Measurements from ENCODE around the gene BCLAF3. TPM values are rescaled to one million over a fixed set of nuclear protein-coding genes. Genes with fewer than 3 reads are reported as not detected.

BCLAF3 gene
- polyA plus RNA-seq, 1 donor (not counting 4 experiments of a cell fraction or from before 2014, with no cell fraction given), result 3.0 TPM

DNA sequence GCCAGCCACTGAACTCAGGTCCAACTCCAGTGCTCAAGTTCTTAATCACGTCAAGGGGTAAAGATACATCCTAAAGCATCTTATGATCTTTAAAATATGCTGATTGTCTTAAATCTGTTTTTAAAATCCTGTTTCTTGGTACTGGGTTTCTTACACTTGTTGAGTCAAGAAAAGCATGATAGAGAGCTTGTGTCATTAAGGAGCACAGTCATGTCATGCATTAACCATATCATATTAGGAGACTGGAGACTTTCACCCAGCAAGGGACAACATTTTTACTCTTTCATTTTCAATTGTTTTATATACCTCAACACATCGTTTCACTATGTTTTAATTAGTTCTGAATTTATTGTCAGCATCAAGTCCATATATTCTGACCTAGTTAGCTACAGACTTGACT, 41.5 kb downstream of the BCLAF3 start:
- Histone ChIP-seq H2AFZ (ENCODE audit: control insufficient read depth, low read length) (no peak overlapping the region), H3K27ac (ENCODE audit: control insufficient read depth, insufficient read depth, low read length) (no peak overlapping the region), H3K9ac (ENCODE audit: control insufficient read depth, extremely low read depth, insufficient read depth, low read length) (no peak overlapping the region), H3K4me2 (ENCODE audit: control insufficient read depth, extremely low read depth, insufficient read depth, low read depth, low read length) (no peak overlapping the region), H3K4me1 (ENCODE audit: control insufficient read depth, extremely low read depth, insufficient read depth, low read length) (no peaks in the 10 kb centered on the region), H3K9me3 (ENCODE audit: control insufficient read depth, low read depth, low read length) (no peaks in the 10 kb centered on the region), H4K20me1 (ENCODE audit: control insufficient read depth, extremely low read depth, insufficient read depth, low read length) (no peaks in the 10 kb centered on the region), H3K4me3 (ENCODE audit: control insufficient read depth in 2 of 3, extremely low read depth in 1 of 3, insufficient read depth in 2 of 3, low read depth in 1 of 3, low read length in 3 of 3) (no peak overlapping the region), H3K79me2 (ENCODE audit: control insufficient read depth, insufficient read depth, low read length) (no peaks in the 10 kb centered on the region), H3K27me3 (ENCODE audit: control insufficient read depth, extremely low read depth, insufficient read depth, low read length) (no peaks in the 10 kb centered on the region), H3K36me3 (ENCODE audit: control insufficient read depth in 2 of 2, extremely low read depth in 1 of 2, insufficient read depth in 2 of 2, low read length in 2 of 2) (no peaks in the 10 kb centered on the region), H3K9me1 (ENCODE audit: control insufficient read depth, extremely low read depth, insufficient read depth, low read length) (no peaks in the 10 kb centered on the region)
- TF ChIP-seq, protein P1, sequence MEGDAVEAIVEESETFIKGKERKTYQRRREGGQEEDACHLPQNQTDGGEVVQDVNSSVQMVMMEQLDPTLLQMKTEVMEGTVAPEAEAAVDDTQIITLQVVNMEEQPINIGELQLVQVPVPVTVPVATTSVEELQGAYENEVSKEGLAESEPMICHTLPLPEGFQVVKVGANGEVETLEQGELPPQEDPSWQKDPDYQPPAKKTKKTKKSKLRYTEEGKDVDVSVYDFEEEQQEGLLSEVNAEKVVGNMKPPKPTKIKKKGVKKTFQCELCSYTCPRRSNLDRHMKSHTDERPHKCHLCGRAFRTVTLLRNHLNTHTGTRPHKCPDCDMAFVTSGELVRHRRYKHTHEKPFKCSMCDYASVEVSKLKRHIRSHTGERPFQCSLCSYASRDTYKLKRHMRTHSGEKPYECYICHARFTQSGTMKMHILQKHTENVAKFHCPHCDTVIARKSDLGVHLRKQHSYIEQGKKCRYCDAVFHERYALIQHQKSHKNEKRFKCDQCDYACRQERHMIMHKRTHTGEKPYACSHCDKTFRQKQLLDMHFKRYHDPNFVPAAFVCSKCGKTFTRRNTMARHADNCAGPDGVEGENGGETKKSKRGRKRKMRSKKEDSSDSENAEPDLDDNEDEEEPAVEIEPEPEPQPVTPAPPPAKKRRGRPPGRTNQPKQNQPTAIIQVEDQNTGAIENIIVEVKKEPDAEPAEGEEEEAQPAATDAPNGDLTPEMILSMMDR (optimal IDR thresholded peaks at IDR 0.05 in 1 of 3, IDR thresholded peaks at IDR 0.05 in 1 of 3, conservative IDR thresholded peaks at IDR 0.05 in 1 of 3; ENCODE audit: extremely low read depth in 1 of 3, insufficient read depth in 2 of 3, low read length in 3 of 3), result no peak
- no peak for TF ChIP-seq EZH2 (IDR thresholded peaks at IDR 0.05; ENCODE audit: low read length)
- FAIRE-seq, result no peak
- no peak for DNase-seq (ENCODE audit: low read depth, low spot score)
- dilution Hi-C loops (cut with MboI; ENCODE audit: extremely low pct_ligation_motif_present, low sequenced_read_pairs), result no loop called here

DNA sequence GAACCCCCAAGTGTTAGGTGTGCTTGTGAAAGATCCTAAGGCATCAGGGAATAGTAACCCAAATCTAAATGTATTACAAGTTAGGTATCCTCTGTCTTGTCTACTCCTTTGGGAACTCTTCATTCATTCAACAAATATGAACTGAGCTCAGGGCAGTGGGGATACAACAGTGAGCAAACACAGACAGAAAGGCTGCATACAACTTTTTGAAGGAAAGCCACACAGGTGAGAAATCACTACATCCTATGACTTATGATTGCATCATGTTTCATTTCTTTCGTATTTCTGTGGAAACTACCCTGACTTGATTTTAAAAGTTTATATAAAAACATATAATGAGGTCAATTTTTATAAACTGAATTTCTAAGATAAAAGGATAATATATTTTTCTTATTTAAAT, 43.2 kb downstream of the BCLAF3 start:
- Histone ChIP-seq H3K4me3 (ENCODE audit: control insufficient read depth in 2 of 3, extremely low read depth in 1 of 3, insufficient read depth in 2 of 3, low read depth in 1 of 3, low read length in 3 of 3) (no peak overlapping the region), H3K4me2 (ENCODE audit: control insufficient read depth, extremely low read depth, insufficient read depth, low read depth, low read length) (no peak overlapping the region), H2AFZ (ENCODE audit: control insufficient read depth, low read length) (no peak overlapping the region), H3K79me2 (ENCODE audit: control insufficient read depth, insufficient read depth, low read length) (no peaks in the 10 kb centered on the region), H4K20me1 (ENCODE audit: control insufficient read depth, extremely low read depth, insufficient read depth, low read length) (no peaks in the 10 kb centered on the region), H3K36me3 (ENCODE audit: control insufficient read depth in 2 of 2, extremely low read depth in 1 of 2, insufficient read depth in 2 of 2, low read length in 2 of 2) (no peaks in the 10 kb centered on the region), H3K27ac (ENCODE audit: control insufficient read depth, insufficient read depth, low read length) (no peak overlapping the region), H3K9me1 (ENCODE audit: control insufficient read depth, extremely low read depth, insufficient read depth, low read length) (no peaks in the 10 kb centered on the region), H3K27me3 (ENCODE audit: control insufficient read depth, extremely low read depth, insufficient read depth, low read length) (no peaks in the 10 kb centered on the region), H3K9ac (ENCODE audit: control insufficient read depth, extremely low read depth, insufficient read depth, low read length) (no peak overlapping the region), H3K9me3 (ENCODE audit: control insufficient read depth, low read depth, low read length) (no peaks in the 10 kb centered on the region), H3K4me1 (ENCODE audit: control insufficient read depth, extremely low read depth, insufficient read depth, low read length) (no peaks in the 10 kb centered on the region)
- dilution Hi-C loops (cut with MboI; ENCODE audit: extremely low pct_ligation_motif_present, low sequenced_read_pairs), result no loop called here
- no peak for FAIRE-seq
- DNase-seq (ENCODE audit: low read depth, low spot score), result no peak
- TF ChIP-seq, protein P1 (optimal IDR thresholded peaks at IDR 0.05 in 1 of 3, IDR thresholded peaks at IDR 0.05 in 1 of 3, conservative IDR thresholded peaks at IDR 0.05 in 1 of 3; ENCODE audit: extremely low read depth in 1 of 3, insufficient read depth in 2 of 3, low read length in 3 of 3), result no peak
- TF ChIP-seq EZH2 (IDR thresholded peaks at IDR 0.05; ENCODE audit: low read length), result no peak

Small RNAs within 50 kb of the gene (small RNA-seq; reads per million reads assigned to genes)
- 20.3 to 43.0 (median 22.6) reads per million in 3 experiments for gene MIR23C (ENCODE audit: insufficient read length in 3 of 3, low read depth in 3 of 3, low replicate concordance in 1 of 3)
- gene RF00019 (ENCODE audit: insufficient read length in 3 of 3, low read depth in 3 of 3, low replicate concordance in 1 of 3), result 0 reads per million in 3 experiments

Other genes starting within 250 kb of the BCLAF3 start
- 10.3 to 26.8 TPM (median 15.5 TPM) in 3 replicates for gene SH3KBP1, start 103.5 kb downstream of the BCLAF3 start, polyA plus RNA-seq
- gene MAP7D2, start 125.8 kb upstream of the BCLAF3 start, polyA plus RNA-seq, result 0.35 to 0.76 TPM (median 0.36 TPM) in 3 replicates
- 83.9 to 196 TPM (median 109 TPM) in 3 replicates for gene EIF1AX, start 150.8 kb upstream of the BCLAF3 start, polyA plus RNA-seq

Measured in keratinocyte (primary cell).